Thyroid gland (tissue), 4 donors: Measurements from ENCODE around the gene INMT.

Source experiments
- CTCF ChIP-seq, 6 experiments: fragments of 200-600 bp in 3 of 6; fragments of 450-650 bp in 3 of 6; sonication (generic) in 3 of 6; IDR thresholded peaks; one replicate each; pipeline ENCODE4 v1.5.1; 2016 to 2019; ENCODE audit warnings: antibody characterized with exemption in 6 of 6, mild to moderate bottlenecking in 2 of 6, inconsistent platforms in 1 of 6, moderate library complexity in 1 of 6
- POLR2A ChIP-seq, 2 donors: fragments of 450-650 bp; IDR thresholded peaks; one replicate each; pipeline ENCODE4 v1.6.1; 2017; ENCODE audit warnings: antibody characterized with exemption in 2 of 2, mild to moderate bottlenecking in 2 of 2, moderate library complexity in 1 of 2

GRCh38 chr7:30789334-30789711 lies 37.4 kb downstream of the INMT start:
- TF ChIP-seq POLR2A (IDR thresholded peaks at IDR 0.05) (no peak), CTCF (IDR thresholded peaks at IDR 0.05) (no peak)
